ENCODE measurements around the gene SRXN1.

The SRXN1 gene

GRCh38 chr20:602111-602970 is 50.7 kb downstream of the SRXN1 start:
- no peak for DNase-seq

- DNase-seq, result no peak
Observed at GRCh38 chr20:600736-601135, 52.3 kb downstream of the SRXN1 start.

- no peak for DNase-seq
Observed at GRCh38 chr20:600141-600540, 52.9 kb downstream of the SRXN1 start.

GRCh38 chr20:598133-598850 is 54.7 kb downstream of the SRXN1 start:
- DNase-seq, result no peak

GRCh38 chr20:597560-597959 is 55.4 kb downstream of the SRXN1 start:
- DNase-seq, result no peak

Data from fibroblast of upper back skin (primary cell).